GM18907 (cell line): Measurements from ENCODE around the gene GSE1.

Experiments
- ATAC-seq: cut with Tn5 transposase; IDR thresholded peaks from one replicate; pipeline ENCODE4 v1.9.1; 2021; ENCODE audit warnings: mild to moderate bottlenecking, moderate library complexity; ENCODE audit not compliant: unreplicated experiment

The GSE1 gene

GRCh38 chr16:85612801-85613603 is at the start of gene GSE1:
TSS of gene GSE1 (plus strand) at chr16:85613322. CDS start at chr16:85613392, 70 bp downstream.
- ATAC-seq = peak; percentile 48

- ATAC-seq = no peak
These were observed 49.4 kb upstream of the GSE1 start for GRCh38 chr16:85563515-85564276.

- ATAC-seq = no peak
These were observed 48.7 kb upstream of the GSE1 start for GRCh38 chr16:85564277-85565051.

- no peak for ATAC-seq
These were observed 47.8 kb upstream of the GSE1 start for GRCh38 chr16:85565340-85565739.

GRCh38 chr16:85565801-85566526 is 47.2 kb upstream of the GSE1 start:
- no peak for ATAC-seq

- ATAC-seq = no peak
These were observed 46.5 kb upstream of the GSE1 start for GRCh38 chr16:85566561-85567100.

GRCh38 chr16:85567101-85567866 is 45.8 kb upstream of the GSE1 start:
- no peak for ATAC-seq

GRCh38 chr16:85567935-85568334 is 45.2 kb upstream of the GSE1 start:
- no peak for ATAC-seq

GRCh38 chr16:85568519-85568918 is 44.6 kb upstream of the GSE1 start:
- ATAC-seq = no peak

- no peak for ATAC-seq
These were observed 44.0 kb upstream of the GSE1 start for GRCh38 chr16:85569039-85569614.

GRCh38 chr16:85569615-85570212 is 43.4 kb upstream of the GSE1 start:
- ATAC-seq = peak; percentile 53

- peak; percentile 29 for ATAC-seq
These were observed 42.8 kb upstream of the GSE1 start for GRCh38 chr16:85570213-85570734.

- peak; percentile 55 for ATAC-seq
These were observed 42.2 kb upstream of the GSE1 start for GRCh38 chr16:85570735-85571562.

GRCh38 chr16:85571563-85571812 is 41.6 kb upstream of the GSE1 start:
- ATAC-seq = no peak

- ATAC-seq = peak; percentile 13
These were observed 41.1 kb upstream of the GSE1 start for GRCh38 chr16:85571813-85572619.

GRCh38 chr16:85573045-85573695 is 40.0 kb upstream of the GSE1 start:
- ATAC-seq = no peak
